ENCODE measurements around the gene HPCAL1. TPM values are rescaled to one million over a fixed set of nuclear protein-coding genes. Genes with fewer than 3 reads are reported as not detected.
A peak's percentile ranks its signal among the peaks of the same experiment; 100 is the strongest.
"Not testable (repeated sequence)": the region's sequence is repeated elsewhere in the genome, so short reads cannot be mapped to it uniquely, and the experiment has no call there.

Gene HPCAL1
- total RNA-seq, 1 experiment from 2014 or later, result 22.0 TPM

GRCh38 chr2:10453905-10454298 lies 151.2 kb downstream of the HPCAL1 start:
- Histone ChIP-seq H3K27me3 (ENCODE audit: control insufficient read depth, insufficient read depth, low read length) (no peaks in the 10 kb centered on the region; the same call in 1 of the 2 replicates), H3K36me3 (replicated peaks; ENCODE audit: control insufficient read depth, insufficient read depth, low read length) (no peaks in the 10 kb centered on the region), H3K4me3 (ENCODE audit: insufficient read depth, low read depth, low read length) (no peak overlapping the region)
- no peak for DNase-seq

GRCh38 chr2:10454505-10454904 lies 151.8 kb downstream of the HPCAL1 start:
- Histone ChIP-seq H3K36me3 (replicated peaks; ENCODE audit: control insufficient read depth, insufficient read depth, low read length) (no peaks in the 10 kb centered on the region), H3K27me3 (ENCODE audit: control insufficient read depth, insufficient read depth, low read length) (no peaks in the 10 kb centered on the region), H3K4me3 (ENCODE audit: insufficient read depth, low read depth, low read length) (no peak overlapping the region)
- peak; percentile 41 for DNase-seq

GRCh38 chr2:10457195-10457594 lies 154.5 kb downstream of the HPCAL1 start:
- H3K36me3 ChIP-seq (replicated peaks; ENCODE audit: control insufficient read depth, insufficient read depth, low read length); H3K4me3 ChIP-seq (ENCODE audit: insufficient read depth, low read depth, low read length); H3K27me3 ChIP-seq (ENCODE audit: control insufficient read depth, insufficient read depth, low read length); DNase-seq: not testable (repeated sequence)

DNA sequence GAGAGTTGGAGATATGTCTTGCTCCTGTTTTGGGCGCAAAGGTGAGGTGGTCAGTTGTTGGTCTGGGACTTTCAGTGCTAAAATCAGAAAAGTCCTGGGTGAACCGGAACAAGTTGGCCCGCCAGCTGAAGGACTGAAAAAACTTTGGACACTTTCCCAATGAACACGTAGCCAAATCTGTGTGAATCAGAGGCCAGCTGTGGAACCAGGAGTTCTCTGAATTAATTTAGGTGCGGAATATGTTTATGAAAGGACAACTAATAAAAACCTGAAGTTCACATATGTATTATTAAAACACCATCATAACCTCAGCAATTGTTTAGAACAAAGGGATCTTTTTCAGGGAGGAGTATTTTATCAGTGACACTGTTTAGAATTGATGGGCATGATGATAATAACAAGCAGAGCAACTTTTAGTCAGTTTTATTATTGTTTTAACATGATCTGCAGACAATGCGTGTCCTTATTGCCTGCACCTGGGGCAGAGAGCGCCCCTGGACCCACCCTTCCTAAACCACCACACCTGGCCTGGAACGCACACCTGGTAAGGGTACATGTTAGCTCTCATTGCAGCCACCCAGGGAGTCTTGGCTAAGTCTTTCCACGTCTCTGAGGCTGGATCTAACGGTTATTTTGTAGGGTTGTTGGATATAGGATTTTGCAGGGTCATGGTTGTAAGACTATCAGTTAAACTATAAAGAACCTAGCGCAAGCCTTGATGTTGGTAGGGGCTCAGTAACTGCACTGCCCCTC lies 155.3 kb downstream of the HPCAL1 start:
- no peak for DNase-seq
- Histone ChIP-seq H3K4me3 (ENCODE audit: insufficient read depth, low read depth, low read length) (no peak overlapping the region), H3K27me3 (ENCODE audit: control insufficient read depth, insufficient read depth, low read length) (no peaks in the 10 kb centered on the region), H3K36me3 (replicated peaks; ENCODE audit: control insufficient read depth, insufficient read depth, low read length) (no peaks in the 10 kb centered on the region)

GRCh38 chr2:10460366-10460796 lies 157.7 kb downstream of the HPCAL1 start:
- Histone ChIP-seq H3K4me3 (ENCODE audit: insufficient read depth, low read depth, low read length) (no peak overlapping the region), H3K36me3 (replicated peaks; ENCODE audit: control insufficient read depth, insufficient read depth, low read length) (no peaks in the 10 kb centered on the region), H3K27me3 (ENCODE audit: control insufficient read depth, insufficient read depth, low read length) (no peaks in the 10 kb centered on the region)
- DNase-seq, result no peak

DNA sequence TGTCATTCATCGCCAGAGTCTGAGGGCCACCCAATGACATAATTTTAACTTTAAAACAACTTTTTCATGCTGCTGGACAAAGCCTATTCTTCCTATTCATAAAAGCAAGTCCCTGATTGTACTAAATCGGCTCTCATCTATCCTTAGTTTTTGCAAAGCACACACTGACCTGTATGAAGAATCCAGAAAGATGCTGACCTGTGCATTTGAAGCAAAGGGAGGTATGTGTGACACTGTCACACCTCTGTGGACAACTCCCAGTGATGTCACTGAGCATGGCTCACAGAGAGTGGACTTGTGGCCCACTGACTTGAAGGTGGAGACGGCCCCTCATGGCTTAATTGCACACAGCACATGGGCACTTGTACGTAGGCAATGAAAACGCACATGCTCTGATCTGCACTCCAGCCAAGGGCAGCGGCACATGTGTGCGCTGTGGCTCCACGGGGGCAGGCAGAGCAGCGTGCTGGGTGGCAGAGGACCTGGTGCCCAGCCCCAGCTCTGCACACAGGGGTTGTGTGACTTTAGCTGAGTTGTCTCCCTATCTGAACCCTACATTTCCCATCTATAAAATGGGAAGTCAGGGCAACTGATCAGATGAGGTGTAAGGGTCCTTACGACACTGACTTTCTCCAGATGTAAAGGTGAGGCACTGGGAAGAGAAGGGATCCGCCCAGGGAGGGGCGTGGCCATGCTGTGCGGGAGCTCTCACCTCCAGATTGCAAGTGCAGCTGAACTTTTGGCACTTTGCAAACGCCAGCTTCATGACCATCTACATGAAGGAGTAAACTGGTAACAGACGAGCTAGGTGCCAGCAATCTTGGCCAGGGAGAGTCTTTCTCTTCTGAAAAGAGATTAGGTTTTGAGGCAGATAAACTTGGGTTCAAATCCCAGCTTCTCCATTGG lies 159.7 kb downstream of the HPCAL1 start:
- Histone ChIP-seq H3K27me3 (ENCODE audit: control insufficient read depth, insufficient read depth, low read length) (no peaks in the 10 kb centered on the region), H3K36me3 (replicated peaks; ENCODE audit: control insufficient read depth, insufficient read depth, low read length) (no peaks in the 10 kb centered on the region), H3K4me3 (ENCODE audit: insufficient read depth, low read depth, low read length) (no peak overlapping the region)
- DNase-seq, result peak; percentile 82

DNA sequence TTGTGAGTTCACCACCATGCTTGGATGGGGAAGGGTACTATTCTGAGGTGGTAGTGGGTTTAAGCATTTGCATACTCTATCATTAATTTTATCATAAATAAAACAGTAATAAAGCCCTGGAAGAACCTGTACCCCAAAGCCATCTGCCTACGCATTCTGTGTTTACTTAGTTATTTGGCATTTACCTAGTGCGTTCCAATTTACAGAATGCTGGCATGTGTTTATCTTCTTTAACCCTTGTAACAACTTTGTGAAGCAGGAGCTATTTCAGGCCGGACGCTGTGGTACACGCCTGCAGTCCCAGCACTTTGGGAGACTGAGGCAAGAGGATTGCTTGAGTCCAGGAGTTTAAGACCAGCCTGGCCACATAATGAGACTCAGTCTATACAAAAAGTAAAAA lies 163.2 kb downstream of the HPCAL1 start:
- Histone ChIP-seq H3K27me3 (ENCODE audit: control insufficient read depth, insufficient read depth, low read length) (no peaks in the 10 kb centered on the region), H3K36me3 (replicated peaks; ENCODE audit: control insufficient read depth, insufficient read depth, low read length) (no peaks in the 10 kb centered on the region), H3K4me3 (ENCODE audit: insufficient read depth, low read depth, low read length) (no peak overlapping the region)
- DNase-seq, result no peak

DNA sequence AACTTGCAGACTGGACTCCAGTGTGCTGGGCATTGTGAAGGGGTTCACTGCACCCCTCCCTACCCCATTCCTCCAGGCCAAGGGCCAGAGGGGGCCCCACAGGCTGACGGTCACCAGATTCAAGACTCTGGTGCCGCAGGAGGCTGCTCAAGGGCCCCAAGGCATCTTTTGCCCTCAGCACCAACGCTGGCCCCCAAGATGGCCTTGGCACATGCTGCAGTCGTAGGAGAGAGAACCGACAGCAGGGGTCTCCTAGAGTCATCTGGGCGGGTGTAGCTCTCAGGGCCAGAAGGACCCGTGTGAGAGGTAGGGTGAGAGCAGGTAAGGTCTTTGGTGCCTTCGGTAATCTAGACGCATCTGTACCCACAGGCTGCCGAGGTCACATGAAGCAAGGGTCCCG lies 164.1 kb downstream of the HPCAL1 start:
- H3K27me3 ChIP-seq (ENCODE audit: control insufficient read depth, insufficient read depth, low read length), result no peaks in the 10 kb centered on the region
- DNase-seq, result peak; percentile 71
- no peaks in the 10 kb centered on the region for H3K36me3 ChIP-seq (replicated peaks; ENCODE audit: control insufficient read depth, insufficient read depth, low read length)
- no peak overlapping the region for H3K4me3 ChIP-seq (ENCODE audit: insufficient read depth, low read depth, low read length)

GRCh38 chr2:10467401-10467800 lies 164.7 kb downstream of the HPCAL1 start:
- no peaks in the 10 kb centered on the region for H3K36me3 ChIP-seq (replicated peaks; ENCODE audit: control insufficient read depth, insufficient read depth, low read length)
- no peaks in the 10 kb centered on the region for H3K27me3 ChIP-seq (ENCODE audit: control insufficient read depth, insufficient read depth, low read length)
- no peak overlapping the region for H3K4me3 ChIP-seq (ENCODE audit: insufficient read depth, low read depth, low read length)
- DNase-seq, result peak; percentile 75

- Histone ChIP-seq H3K36me3 (replicated peaks; ENCODE audit: control insufficient read depth, insufficient read depth, low read length) (no peaks in the 10 kb centered on the region), H3K27me3 (ENCODE audit: control insufficient read depth, insufficient read depth, low read length) (no peaks in the 10 kb centered on the region), H3K4me3 (ENCODE audit: insufficient read depth, low read depth, low read length) (no peak overlapping the region)
- DNase-seq, result peak; percentile 25
These were observed 166.6 kb downstream of the HPCAL1 start for GRCh38 chr2:10469301-10469700.

- no peak overlapping the region for H3K4me3 ChIP-seq (ENCODE audit: insufficient read depth, low read depth, low read length)
- DNase-seq, result peak; percentile 26
These were observed 167.4 kb downstream of the HPCAL1 start for GRCh38 chr2:10469955-10470608.

DNA sequence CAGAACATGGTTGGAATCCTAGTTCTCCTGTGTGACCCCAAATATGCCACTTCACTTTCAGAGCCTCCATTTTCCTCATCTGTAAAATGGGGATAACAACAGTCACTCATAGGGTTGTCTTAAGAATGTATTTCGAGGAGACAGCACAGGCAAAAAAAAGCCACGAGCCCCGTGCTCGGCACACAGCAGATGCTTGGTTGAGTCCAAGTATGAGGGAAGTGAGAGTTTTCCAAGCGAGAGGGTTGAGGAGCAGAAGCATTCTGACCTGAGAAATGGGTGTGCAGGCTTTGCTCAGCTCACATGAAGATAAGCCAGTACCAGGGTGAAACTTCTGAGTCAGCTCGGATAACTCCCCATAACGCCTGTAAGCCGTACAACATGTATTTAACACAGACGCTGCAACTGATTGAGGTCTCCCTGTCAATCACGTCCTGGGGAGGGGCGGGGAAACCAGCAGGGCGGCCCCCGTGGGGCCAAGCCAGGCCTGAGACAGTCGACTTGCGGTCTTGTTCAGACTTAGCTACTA lies 168.4 kb downstream of the HPCAL1 start:
- no peak overlapping the region for H3K4me3 ChIP-seq (ENCODE audit: insufficient read depth, low read depth, low read length)
- no peaks in the 10 kb centered on the region for H3K27me3 ChIP-seq (ENCODE audit: control insufficient read depth, insufficient read depth, low read length)
- DNase-seq, result peak; percentile 82
- H3K36me3 ChIP-seq (replicated peaks; ENCODE audit: control insufficient read depth, insufficient read depth, low read length), result no peaks in the 10 kb centered on the region

More at GRCh38 chr2:10469955-10470608, 167.4 kb downstream of the HPCAL1 start:
- Histone ChIP-seq H3K36me3 (replicated peaks; ENCODE audit: control insufficient read depth, insufficient read depth, low read length) (no peaks in the 10 kb centered on the region), H3K27me3 (ENCODE audit: control insufficient read depth, insufficient read depth, low read length) (no peaks in the 10 kb centered on the region)

DNA sequence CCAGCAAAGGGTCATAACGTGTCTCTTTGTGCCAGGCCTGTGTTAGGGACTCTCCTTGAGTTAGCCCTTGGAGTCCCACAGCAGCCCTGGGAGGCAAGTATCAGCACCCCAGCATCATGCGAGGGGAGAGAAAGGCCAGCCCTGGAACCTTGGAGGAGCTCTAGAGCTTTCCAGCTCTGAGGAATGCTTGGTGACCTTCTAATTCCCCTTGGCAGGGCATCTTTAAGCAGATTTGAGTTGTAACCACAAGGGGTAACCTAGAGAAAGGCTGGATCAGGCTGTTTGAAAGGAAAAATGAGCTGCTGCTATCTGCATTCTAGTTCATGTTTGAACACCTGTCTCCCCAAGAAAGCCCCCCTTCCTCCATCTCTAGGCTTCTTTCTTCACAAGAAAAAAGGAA lies 169.3 kb downstream of the HPCAL1 start:
- no peak overlapping the region for H3K4me3 ChIP-seq (ENCODE audit: insufficient read depth, low read depth, low read length)
- no peaks in the 10 kb centered on the region for H3K36me3 ChIP-seq (replicated peaks; ENCODE audit: control insufficient read depth, insufficient read depth, low read length)
- no peaks in the 10 kb centered on the region; the same call in 1 of the 2 replicates for H3K27me3 ChIP-seq (ENCODE audit: control insufficient read depth, insufficient read depth, low read length)
- peak; percentile 71 for DNase-seq

DNA sequence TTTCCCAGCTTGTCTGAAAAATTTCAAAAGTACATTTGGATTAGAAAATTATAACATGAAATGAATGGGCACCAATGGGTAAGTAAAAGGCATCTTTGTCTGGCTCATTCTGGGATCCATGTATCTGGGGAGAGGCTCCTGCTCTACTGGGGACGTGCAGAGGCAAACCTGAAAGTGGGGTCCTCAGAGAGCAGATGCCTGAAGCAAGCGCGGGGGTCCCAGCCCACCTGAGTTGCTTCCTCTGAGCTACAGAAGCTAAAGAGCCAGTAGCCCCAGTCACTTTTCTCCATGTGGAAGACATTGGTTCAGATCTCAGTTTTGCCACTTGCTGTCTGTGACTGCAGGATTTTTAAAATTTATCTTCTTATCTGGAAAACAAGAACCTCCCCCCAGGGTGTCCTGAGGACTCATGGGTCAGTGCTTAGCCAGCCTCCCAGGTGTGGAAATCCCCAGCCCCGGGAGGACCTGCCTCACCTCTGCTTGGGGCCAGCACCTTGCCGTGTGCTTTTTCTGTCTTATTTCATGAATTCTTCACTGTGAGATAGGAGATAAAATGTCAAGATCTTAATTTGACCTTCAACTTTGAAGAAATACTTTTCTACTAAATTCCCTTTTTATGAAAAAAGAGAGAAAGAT lies 170.5 kb downstream of the HPCAL1 start:
- H3K27me3 ChIP-seq (ENCODE audit: control insufficient read depth, insufficient read depth, low read length), result no peaks in the 10 kb centered on the region; the same call in 1 of the 2 replicates
- peak; percentile 60 for DNase-seq
- no peaks in the 10 kb centered on the region for H3K36me3 ChIP-seq (replicated peaks; ENCODE audit: control insufficient read depth, insufficient read depth, low read length)
- no peak overlapping the region for H3K4me3 ChIP-seq (ENCODE audit: insufficient read depth, low read depth, low read length)
